ENCODE data around the gene KLHL8.
A peak's percentile ranks its signal among the peaks of the same experiment; 100 is the strongest.

Gene KLHL8

DNA sequence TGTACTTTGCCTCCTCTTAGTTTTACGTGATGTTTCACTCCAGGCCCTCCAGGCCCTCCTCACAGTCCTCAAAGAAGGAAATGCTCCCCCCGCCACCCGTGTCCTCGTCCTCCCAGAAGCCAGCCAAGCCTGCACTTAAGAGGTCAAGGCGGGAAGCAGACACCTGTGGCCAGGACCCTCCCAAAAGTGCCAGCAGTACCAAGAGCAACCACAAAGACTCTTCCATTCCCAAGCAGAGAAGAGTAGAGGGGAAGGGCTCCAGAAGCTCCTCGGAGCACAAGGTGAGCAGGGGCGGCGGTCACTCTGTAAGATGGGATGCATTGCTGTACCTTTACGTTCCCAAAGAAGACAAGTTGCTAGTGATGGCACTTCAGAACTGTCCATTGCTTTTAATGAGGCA is 94.4 kb downstream of the KLHL8 start:
- no peak for DNase-seq (ENCODE audit: low spot score)
- TF ChIP-seq CTCF (IDR thresholded peaks at IDR 0.05; ENCODE audit: extremely low read depth, insufficient read depth, missing control alignments) = no peak
- in situ Hi-C loops (cut with MboI; ENCODE audit: low pct_unique_long_range_greater_than_20kb, low sequenced_read_pairs, unreplicated experiment) = no loop called here

GRCh38 chr4:87122252-87122651 is 98.2 kb downstream of the KLHL8 start:
- no peak for DNase-seq (ENCODE audit: low spot score)
- in situ Hi-C loops (cut with MboI; ENCODE audit: low pct_unique_long_range_greater_than_20kb, low sequenced_read_pairs, unreplicated experiment) = no loop called here
- no peak for TF ChIP-seq CTCF (IDR thresholded peaks at IDR 0.05; ENCODE audit: extremely low read depth, insufficient read depth, missing control alignments)

DNA sequence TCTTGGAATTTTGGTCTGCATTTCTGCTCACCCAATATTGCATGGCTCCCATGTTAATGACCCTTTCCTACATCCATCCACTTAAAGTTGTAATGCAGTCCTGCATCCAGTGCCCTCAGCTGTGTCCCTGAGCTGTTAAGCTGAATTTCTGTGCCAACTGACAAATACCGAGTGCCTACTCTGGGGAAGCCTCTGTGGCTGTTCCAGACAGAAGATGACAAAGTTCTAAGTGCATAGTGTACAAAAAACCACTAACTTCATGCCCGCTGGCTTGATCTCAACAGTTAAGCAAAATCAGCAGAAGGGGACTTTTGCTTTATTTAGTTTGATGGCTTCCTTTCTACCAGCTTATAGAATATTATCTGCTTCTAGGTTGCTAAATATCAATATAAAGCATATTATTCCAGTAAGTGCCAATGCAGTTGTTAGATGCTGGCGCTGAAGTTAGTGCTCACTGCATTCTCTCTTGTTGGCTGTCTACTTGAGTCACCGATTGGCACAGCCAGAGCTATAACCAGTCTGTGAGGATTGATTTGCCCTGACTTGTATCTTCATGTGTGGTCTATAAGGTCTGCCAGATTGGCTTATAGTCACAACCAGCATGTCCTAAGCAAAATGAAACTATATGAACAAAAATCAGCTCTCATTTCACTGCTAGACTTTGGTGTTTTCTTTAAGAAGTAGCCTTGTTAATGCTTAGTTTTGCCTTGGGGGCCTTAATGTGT is 98.9 kb downstream of the KLHL8 start:
- TF ChIP-seq CTCF (IDR thresholded peaks at IDR 0.05; ENCODE audit: extremely low read depth, insufficient read depth, missing control alignments) = no peak
- in situ Hi-C loops (cut with MboI; ENCODE audit: low pct_unique_long_range_greater_than_20kb, low sequenced_read_pairs, unreplicated experiment) = no loop called here
- no peak for DNase-seq (ENCODE audit: low spot score)

DNA sequence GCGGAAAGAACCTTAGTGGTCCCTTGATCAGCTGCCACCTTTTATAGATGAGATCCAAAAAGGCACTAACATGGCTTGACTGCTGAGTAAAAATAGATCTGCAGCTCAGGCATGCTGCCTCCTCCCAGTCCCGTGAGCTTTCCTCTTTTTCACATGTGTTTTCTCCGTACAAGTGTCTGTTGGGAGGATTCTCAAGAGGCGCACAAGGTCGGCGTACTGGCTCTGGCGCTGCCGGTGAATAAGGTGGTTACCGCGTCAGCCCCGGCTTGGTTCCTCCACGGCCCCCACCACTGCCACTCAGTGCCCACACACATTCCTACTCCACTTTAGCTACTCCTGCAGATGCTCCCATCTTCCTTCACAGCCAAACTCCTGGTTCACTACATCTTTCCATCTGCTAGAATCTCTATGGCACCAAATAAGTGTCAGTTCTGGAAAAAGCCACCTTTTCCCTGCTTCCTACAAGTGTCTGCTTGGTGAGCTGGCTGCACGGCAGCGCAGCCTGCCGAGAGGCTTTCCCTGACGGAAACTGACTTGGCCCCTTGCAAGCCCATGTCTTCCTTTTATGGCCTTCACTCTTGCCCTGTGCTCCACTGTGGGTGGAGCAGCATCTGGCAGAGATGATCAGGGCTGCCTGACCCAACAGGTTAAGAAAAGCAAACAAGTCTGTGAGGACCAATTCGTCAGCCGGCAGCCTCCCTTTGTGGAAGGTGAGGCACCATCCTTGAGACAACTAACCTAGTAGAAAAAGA is 99.8 kb downstream of the KLHL8 start:
- no peak for DNase-seq (ENCODE audit: low spot score)
- in situ Hi-C loops (cut with MboI; ENCODE audit: low pct_unique_long_range_greater_than_20kb, low sequenced_read_pairs, unreplicated experiment) = no loop called here
- TF ChIP-seq CTCF (IDR thresholded peaks at IDR 0.05; ENCODE audit: extremely low read depth, insufficient read depth, missing control alignments) = no peak

GRCh38 chr4:87120010-87120409 is 100.4 kb downstream of the KLHL8 start:
- DNase-seq (ENCODE audit: low spot score) = peak; percentile 22
- in situ Hi-C loops (cut with MboI; ENCODE audit: low pct_unique_long_range_greater_than_20kb, low sequenced_read_pairs, unreplicated experiment) = no loop called here

GRCh38 chr4:87118826-87119225 is 101.6 kb downstream of the KLHL8 start:
- in situ Hi-C loops (cut with MboI; ENCODE audit: low pct_unique_long_range_greater_than_20kb, low sequenced_read_pairs, unreplicated experiment) = no loop called here
- no peak for TF ChIP-seq CTCF (IDR thresholded peaks at IDR 0.05; ENCODE audit: extremely low read depth, insufficient read depth, missing control alignments)
- no peak for DNase-seq (ENCODE audit: low spot score)

More at GRCh38 chr4:87120010-87120409, 100.4 kb downstream of the KLHL8 start:
- TF ChIP-seq CTCF (IDR thresholded peaks at IDR 0.05; ENCODE audit: extremely low read depth, insufficient read depth, missing control alignments) = no peak
